Measurements from ENCODE around the gene SERPINA5. TPM values are rescaled to one million over a fixed set of nuclear protein-coding genes. Genes with fewer than 3 reads are reported as not detected.
A peak's percentile ranks its signal among the peaks of the same experiment; 100 is the strongest.

The SERPINA5 gene
- total and polyA plus RNA-seq, 2 of the 13 experiments (the other 11 are each of a cell fraction or from before 2014, with no cell fraction given), result 449 to 498 TPM

DNA sequence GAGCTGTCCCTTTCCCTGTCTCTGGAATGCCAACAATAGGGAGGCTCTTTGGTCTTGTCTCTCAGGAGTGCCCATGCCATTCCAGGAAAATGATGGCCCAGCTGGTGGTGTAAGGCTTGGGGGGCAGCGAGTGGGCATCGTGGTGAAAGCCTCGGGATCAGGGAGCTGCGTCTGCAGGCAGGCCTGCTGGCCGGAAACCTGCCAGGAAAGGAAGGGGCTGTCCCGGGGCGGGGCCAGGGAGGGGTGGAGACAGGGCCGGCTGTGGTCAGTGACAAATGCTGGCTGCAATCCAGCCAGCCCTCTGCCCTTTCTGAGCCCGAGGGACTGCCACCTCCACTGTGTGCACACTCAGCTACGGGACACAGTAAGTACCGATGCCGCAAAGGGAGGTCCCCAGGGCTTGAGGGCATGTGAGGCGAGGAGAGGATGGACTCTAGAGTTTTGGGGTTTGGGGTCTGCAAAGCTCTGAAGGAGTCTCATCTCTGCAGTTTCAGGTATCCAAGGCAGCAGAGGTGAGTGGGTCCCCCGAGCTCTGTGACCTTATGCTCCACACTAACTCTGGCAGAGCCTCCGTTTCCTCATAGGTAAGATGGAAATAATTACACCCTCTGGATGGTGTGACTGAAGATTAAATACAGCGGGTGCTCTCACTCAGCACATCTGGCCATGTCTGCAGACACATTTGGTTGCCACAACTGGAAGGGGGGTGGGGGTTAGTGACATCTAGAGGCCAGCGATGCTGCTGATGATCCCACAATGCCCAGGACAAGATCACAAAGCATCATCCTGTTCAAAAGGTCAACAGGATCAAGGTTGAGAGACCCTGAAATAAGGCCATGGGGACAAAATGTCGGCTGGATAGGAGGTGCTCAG is at the start of gene SERPINA5 (continued):
- TF ChIP-seq HCFC1 (IDR thresholded peaks at IDR 0.05; ENCODE audit: low read depth, low read length) (no peak), RXRA (CRISPR knock-in tag; IDR thresholded peaks at IDR 0.05) (peak; percentile 45; the same call in 1 of the 2 replicates), ESRRA (CRISPR knock-in tag; IDR thresholded peaks at IDR 0.05; ENCODE audit: low read depth) (peak; percentile 17), ETV6 (CRISPR knock-in tag; conservative IDR thresholded peaks at IDR 0.05) (0 out of 2 replicates have a peak, but pooled peaks have one; percentile 75), GZF1 (CRISPR knock-in tag; IDR thresholded peaks at IDR 0.05) (no peak; the same call in 1 of the 2 replicates), NCOR1 (IDR thresholded peaks at IDR 0.05; ENCODE audit: borderline replicate concordance, low read length) (peak; percentile 61; the same call in 1 of the 2 replicates), HMG20A (CRISPR knock-in tag; IDR thresholded peaks at IDR 0.05; ENCODE audit: borderline replicate concordance) (peak; percentile 48; the same call in 1 of the 2 replicates), PRMT3 (CRISPR knock-in tag; IDR thresholded peaks at IDR 0.05; ENCODE audit: borderline replicate concordance, low read depth) (0 out of 2 replicates have a peak, but pooled peaks have one; percentile 8), MEIS2 (CRISPR knock-in tag; IDR thresholded peaks at IDR 0.05) (0 out of 2 replicates have a peak, but pooled peaks have one; percentile 63)
- TF ChIP-seq, protein P1, sequence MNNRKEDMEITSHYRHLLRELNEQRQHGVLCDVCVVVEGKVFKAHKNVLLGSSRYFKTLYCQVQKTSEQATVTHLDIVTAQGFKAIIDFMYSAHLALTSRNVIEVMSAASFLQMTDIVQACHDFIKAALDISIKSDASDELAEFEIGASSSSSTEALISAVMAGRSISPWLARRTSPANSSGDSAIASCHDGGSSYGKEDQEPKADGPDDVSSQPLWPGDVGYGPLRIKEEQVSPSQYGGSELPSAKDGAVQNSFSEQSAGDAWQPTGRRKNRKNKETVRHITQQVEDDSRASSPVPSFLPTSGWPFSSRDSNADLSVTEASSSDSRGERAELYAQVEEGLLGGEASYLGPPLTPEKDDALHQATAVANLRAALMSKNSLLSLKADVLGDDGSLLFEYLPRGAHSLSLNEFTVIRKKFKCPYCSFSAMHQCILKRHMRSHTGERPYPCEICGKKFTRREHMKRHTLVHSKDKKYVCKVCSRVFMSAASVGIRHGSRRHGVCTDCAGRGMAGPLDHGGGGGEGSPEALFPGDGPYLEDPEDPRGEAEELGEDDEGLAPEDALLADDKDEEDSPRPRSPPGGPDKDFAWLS (CRISPR knock-in tag; IDR thresholded peaks at IDR 0.05; ENCODE audit: borderline replicate concordance), result no peak
- TF ChIP-seq, protein P2, sequence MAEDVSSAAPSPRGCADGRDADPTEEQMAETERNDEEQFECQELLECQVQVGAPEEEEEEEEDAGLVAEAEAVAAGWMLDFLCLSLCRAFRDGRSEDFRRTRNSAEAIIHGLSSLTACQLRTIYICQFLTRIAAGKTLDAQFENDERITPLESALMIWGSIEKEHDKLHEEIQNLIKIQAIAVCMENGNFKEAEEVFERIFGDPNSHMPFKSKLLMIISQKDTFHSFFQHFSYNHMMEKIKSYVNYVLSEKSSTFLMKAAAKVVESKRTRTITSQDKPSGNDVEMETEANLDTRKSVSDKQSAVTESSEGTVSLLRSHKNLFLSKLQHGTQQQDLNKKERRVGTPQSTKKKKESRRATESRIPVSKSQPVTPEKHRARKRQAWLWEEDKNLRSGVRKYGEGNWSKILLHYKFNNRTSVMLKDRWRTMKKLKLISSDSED (CRISPR knock-in tag; IDR thresholded peaks at IDR 0.05), result no peak
- TF ChIP-seq, protein P3, sequence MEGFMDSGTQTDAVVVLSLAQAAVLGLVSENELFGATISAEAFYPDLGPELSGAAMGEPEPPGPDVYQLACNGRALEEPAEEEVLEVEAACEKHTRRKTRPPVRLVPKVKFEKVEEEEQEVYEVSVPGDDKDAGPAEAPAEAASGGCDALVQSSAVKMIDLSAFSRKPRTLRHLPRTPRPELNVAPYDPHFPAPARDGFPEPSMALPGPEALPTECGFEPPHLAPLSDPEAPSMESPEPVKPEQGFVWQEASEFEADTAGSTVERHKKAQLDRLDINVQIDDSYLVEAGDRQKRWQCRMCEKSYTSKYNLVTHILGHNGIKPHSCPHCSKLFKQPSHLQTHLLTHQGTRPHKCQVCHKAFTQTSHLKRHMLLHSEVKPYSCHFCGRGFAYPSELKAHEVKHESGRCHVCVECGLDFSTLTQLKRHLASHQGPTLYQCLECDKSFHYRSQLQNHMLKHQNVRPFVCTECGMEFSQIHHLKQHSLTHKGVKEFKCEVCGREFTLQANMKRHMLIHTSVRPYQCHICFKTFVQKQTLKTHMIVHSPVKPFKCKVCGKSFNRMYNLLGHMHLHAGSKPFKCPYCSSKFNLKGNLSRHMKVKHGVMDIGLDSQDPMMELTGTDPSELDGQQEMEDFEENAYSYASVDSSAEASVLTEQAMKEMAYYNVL (CRISPR knock-in tag; IDR thresholded peaks at IDR 0.05; ENCODE audit: borderline replicate concordance), result peak; percentile 44
- TF ChIP-seq, protein P4, sequence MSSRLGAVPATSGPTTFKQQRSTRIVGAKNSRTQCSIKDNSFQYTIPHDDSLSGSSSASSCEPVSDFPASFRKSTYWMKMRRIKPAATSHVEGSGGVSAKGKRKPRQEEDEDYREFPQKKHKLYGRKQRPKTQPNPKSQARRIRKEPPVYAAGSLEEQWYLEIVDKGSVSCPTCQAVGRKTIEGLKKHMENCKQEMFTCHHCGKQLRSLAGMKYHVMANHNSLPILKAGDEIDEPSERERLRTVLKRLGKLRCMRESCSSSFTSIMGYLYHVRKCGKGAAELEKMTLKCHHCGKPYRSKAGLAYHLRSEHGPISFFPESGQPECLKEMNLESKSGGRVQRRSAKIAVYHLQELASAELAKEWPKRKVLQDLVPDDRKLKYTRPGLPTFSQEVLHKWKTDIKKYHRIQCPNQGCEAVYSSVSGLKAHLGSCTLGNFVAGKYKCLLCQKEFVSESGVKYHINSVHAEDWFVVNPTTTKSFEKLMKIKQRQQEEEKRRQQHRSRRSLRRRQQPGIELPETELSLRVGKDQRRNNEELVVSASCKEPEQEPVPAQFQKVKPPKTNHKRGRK (CRISPR knock-in tag; IDR thresholded peaks at IDR 0.05), result no peak
- TF ChIP-seq, protein P5, sequence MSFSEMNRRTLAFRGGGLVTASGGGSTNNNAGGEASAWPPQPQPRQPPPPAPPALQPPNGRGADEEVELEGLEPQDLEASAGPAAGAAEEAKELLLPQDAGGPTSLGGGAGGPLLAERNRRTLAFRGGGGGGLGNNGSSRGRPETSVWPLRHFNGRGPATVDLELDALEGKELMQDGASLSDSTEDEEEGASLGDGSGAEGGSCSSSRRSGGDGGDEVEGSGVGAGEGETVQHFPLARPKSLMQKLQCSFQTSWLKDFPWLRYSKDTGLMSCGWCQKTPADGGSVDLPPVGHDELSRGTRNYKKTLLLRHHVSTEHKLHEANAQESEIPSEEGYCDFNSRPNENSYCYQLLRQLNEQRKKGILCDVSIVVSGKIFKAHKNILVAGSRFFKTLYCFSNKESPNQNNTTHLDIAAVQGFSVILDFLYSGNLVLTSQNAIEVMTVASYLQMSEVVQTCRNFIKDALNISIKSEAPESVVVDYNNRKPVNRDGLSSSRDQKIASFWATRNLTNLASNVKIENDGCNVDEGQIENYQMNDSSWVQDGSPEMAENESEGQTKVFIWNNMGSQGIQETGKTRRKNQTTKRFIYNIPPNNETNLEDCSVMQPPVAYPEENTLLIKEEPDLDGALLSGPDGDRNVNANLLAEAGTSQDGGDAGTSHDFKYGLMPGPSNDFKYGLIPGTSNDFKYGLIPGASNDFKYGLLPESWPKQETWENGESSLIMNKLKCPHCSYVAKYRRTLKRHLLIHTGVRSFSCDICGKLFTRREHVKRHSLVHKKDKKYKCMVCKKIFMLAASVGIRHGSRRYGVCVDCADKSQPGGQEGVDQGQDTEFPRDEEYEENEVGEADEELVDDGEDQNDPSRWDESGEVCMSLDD (CRISPR knock-in tag; IDR thresholded peaks at IDR 0.05; ENCODE audit: borderline replicate concordance), result no peak
- TF ChIP-seq, protein P6, sequence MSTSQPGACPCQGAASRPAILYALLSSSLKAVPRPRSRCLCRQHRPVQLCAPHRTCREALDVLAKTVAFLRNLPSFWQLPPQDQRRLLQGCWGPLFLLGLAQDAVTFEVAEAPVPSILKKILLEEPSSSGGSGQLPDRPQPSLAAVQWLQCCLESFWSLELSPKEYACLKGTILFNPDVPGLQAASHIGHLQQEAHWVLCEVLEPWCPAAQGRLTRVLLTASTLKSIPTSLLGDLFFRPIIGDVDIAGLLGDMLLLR (CRISPR knock-in tag; IDR thresholded peaks at IDR 0.05), result no peak
